Measurements from ENCODE around the gene SHROOM4.

SHROOM4 gene

GRCh38 chrX:50614460-50614859, 199.5 kb downstream of the SHROOM4 start:
- DNase-seq, result no peak

- DNase-seq, result no peak
Measured at GRCh38 chrX:50613846-50614245, 200.1 kb downstream of the SHROOM4 start.

- no peak for DNase-seq
Measured at GRCh38 chrX:50609796-50610195, 204.2 kb downstream of the SHROOM4 start.

DNA sequence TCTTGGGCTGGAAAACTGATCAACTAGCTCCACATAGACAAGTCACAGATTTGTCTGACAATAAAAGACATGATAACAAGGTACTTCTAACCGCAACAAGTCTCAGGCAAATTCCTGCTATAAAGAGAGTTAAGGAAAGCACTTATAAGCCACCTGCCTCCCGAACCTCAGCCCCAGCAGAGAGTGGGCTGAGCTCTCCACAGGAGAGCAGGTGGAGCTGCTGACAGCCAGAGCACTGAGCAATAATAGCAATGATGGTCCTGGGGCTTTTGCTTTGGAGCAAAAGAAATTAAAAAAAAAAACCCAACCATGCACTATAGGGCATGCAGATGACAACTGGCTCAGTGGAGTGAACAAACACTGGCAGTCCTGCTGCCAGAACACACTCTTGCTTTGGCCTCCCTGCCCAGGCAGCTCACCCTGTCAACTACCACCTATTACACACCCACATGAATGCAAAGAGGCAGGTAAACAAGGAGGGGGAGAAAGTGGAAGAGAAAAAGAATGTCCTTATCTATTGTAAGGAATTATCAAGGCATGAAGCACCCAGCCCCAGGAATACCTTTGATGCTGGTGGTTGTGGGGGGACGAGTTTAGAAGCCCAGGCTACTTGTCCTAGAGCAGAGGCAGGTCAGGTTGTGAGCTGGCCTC, 207.6 kb downstream of the SHROOM4 start:
- no peak for DNase-seq

DNA sequence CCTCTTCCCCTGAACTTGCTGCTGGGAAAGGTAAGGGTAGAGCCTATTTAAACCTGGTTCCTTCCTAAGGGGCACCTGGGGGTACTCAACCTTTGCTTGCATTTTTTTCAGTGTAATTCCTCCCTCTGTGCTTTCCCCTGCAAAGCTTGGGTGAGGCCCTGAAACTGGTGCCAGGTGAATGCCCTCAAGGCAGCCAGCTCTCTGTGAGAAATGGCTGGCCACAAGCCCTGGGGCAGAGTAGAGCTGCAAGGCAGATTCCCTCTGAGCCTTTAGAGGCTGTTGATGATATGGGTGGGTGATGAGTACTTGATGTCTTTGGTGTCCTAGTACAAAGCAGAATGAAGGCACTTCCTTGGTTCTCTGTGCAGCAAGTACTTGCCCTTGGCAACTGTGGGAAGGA, 217.9 kb downstream of the SHROOM4 start:
- no peak for DNase-seq

- DNase-seq, result no peak
Measured at GRCh38 chrX:50594788-50595187, 219.2 kb downstream of the SHROOM4 start.

GRCh38 chrX:50586980-50587379, 227.0 kb downstream of the SHROOM4 start:
- no peak for DNase-seq

DNA sequence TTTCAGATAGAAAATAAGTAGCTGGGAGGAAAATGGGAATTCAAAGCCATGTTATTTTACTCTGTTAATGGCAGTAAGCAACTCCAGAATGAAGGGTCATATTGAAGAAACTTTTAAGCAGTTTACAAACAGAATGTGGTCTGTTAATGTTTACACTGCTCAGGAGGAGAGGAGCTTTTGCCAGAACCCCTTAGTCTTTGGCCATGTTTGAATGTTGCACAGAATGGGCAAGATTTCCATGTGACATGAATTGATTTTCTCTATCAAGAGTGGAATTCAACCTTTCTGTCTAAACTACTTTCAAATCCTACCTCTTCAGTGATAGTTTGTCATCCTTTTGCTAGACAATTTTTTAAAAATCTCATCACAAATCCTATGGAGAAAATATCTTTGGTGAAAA, 227.6 kb downstream of the SHROOM4 start:
- no peak for DNase-seq

- no peak for DNase-seq
Measured at GRCh38 chrX:50581405-50581804, 232.6 kb downstream of the SHROOM4 start.

DNA sequence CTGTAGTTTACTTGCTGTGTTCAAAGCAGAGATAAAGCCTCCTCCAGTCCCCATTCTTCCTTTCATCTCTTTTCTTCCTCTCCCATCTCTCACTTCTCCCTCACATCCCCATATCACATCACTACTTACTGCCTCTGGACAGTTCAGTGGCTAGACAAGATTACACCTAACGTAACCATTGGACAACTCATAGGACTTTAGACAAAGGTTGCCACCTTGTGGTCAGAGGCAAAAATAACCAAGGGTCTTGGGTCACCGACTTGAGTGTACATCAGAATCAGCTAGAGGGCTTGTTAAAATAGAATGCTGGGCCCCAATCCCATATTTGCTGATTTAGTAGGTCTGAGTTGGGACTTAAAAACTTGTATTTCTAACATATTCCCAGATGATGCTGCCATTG, 234.0 kb downstream of the SHROOM4 start:
- no peak for DNase-seq

DNA sequence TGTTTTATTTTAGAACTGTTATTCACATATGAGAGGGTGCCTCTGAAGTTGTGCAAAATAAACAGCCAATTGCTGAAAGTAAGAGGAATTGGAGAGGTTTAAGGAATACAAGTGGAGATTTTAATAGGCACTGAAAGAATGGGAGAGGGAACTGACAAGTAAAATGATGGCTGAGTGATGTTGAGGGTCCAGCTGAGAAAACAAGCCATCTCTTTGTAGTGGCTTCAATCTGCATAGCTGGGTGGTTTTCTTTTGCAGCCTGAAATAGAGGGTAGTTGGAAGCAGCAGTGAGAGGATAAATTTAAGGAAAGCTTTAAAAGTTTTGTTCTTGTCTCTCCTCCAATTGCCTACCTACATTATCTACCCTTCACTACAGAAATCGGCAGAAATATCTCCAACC, 236.7 kb downstream of the SHROOM4 start:
- DNase-seq, result no peak

DNA sequence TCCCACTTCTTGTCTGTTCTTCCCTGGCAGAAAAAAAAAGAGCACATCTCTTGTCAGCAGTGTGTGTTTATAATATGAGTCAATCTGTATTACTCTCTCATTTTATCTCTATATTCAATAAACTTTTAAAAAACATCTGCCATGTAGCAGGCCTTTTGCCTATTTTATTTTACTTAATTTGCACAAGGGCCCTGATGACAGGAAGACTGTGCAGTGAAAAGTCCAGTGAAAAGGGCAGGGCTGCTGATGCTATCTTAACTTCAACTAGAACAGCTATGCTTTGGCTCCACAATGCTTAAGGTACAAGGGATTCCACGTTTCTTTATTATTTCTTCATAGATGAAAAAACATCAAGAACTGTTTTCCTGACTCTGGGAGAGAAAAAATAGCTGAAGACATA, 246.4 kb downstream of the SHROOM4 start:
- DNase-seq, result no peak

DNA sequence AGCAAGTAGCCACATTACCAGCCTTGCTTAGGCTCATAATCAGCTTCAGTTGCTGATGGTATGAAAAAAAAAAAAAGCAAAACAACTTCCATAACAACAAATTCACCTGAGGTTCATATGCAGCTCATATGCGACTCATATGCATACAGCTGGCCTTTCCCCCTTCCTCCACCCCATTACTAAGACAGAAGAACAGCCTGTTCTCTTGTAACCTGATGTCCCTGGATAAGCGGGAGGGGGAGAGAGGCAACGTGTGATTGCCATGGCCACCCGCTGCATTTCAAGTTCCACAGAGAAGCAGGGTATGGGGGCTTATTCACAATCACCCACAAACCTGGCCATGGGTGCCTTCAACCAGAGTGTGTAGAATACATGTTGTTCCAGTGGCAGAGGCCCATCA, 248.3 kb downstream of the SHROOM4 start:
- DNase-seq, result no peak

Measured in activated CD4-positive, CD25-positive, alpha-beta regulatory T cell treated with anti-CD3 and anti-CD28 coated beads, Interleukin-2, amount 50 U/mL, for 72 hours (primary cell).